Mesendoderm (in vitro differentiated cells): Measurements from ENCODE around the gene PTPRG.

Experiments
- DNase-seq: peaks from one replicate; pipeline ENCODE4 v3.0.0; 2013
- H2AK5ac ChIP-seq: 2 replicates; pipeline ENCODE4 v1.6.1; 2013; ENCODE audit warnings: low read length, inconsistent platforms
- H2BK120ac ChIP-seq: 2 replicates; pipeline ENCODE4 v1.6.1; 2013; ENCODE audit warnings: low read depth, mild to moderate bottlenecking, low read length, moderate library complexity, mixed read lengths
- H2BK15ac ChIP-seq: replicated peaks from 2 replicates; pipeline ENCODE4 v1.6.1; 2013; ENCODE audit warnings: low read depth, mild to moderate bottlenecking, moderate library complexity
- H2BK5ac ChIP-seq: 2 replicates; pipeline ENCODE4 v1.6.1; 2013; ENCODE audit warnings: low read length, inconsistent platforms
- H3K18ac ChIP-seq: 2 replicates; pipeline ENCODE4 v1.6.1; 2013; ENCODE audit warnings: mild to moderate bottlenecking, low read length, mixed read lengths
- H3K23ac ChIP-seq: one replicate; pipeline ENCODE4 v1.6.1; 2013; ENCODE audit warnings: low read length
- H3K27ac ChIP-seq: 2 replicates; pipeline ENCODE4 v1.5.1; 2013; ENCODE audit warnings: low read depth, mild to moderate bottlenecking, inconsistent platforms, low read length, moderate library complexity
- H3K27me3 ChIP-seq: 2 replicates; pipeline ENCODE4 v1.6.1; 2013; ENCODE audit warnings: low read length, control low read depth, mild to moderate bottlenecking, inconsistent platforms; ENCODE audit not compliant: insufficient read depth, poor library complexity
- H3K36me3 ChIP-seq: 2 replicates; pipeline ENCODE4 v1.6.1; 2013; ENCODE audit warnings: low read length, inconsistent platforms; ENCODE audit not compliant: control insufficient read depth, insufficient read depth
- H3K4ac ChIP-seq: one replicate; pipeline ENCODE4 v1.6.1; 2013; ENCODE audit warnings: low read depth, mild to moderate bottlenecking, low read length, moderate library complexity
- H3K4me1 ChIP-seq: 2 replicates; pipeline ENCODE4 v1.6.1; 2013; ENCODE audit warnings: low read depth, low read length, inconsistent platforms; ENCODE audit not compliant: control insufficient read depth
- H3K4me2 ChIP-seq: 2 replicates; pipeline ENCODE4 v1.6.1; 2013; ENCODE audit warnings: low read length
- H3K4me3 ChIP-seq: 2 replicates; pipeline ENCODE4 v1.5.1; 2013; ENCODE audit warnings: mild to moderate bottlenecking, low read length
- H3K56ac ChIP-seq: one replicate; pipeline ENCODE4 v1.6.1; 2013; ENCODE audit warnings: low read length
- H3K79me1 ChIP-seq: 2 replicates; pipeline ENCODE4 v1.6.1; 2013; ENCODE audit warnings: low read length, inconsistent platforms
- H3K79me2 ChIP-seq: 2 replicates; pipeline ENCODE4 v1.6.1; 2013; ENCODE audit warnings: mild to moderate bottlenecking, low read length; ENCODE audit not compliant: control insufficient read depth, insufficient read depth
- H3K9ac ChIP-seq: 2 replicates; pipeline ENCODE4 v1.6.1; 2013; ENCODE audit warnings: low read length, inconsistent platforms
- H4K5ac ChIP-seq: one replicate; pipeline ENCODE4 v1.6.1; 2013; ENCODE audit warnings: low read length
- H4K8ac ChIP-seq: one replicate; pipeline ENCODE4 v1.6.1; 2013; ENCODE audit warnings: low read depth, mild to moderate bottlenecking, control low read depth, low read length, moderate library complexity
- WGBS: extraction: QIAGEN DNeasy Blood & Tissue Kit; methylation state at CpG from one replicate; pipeline ENCODE4 v1.1.7; 2013; ENCODE audit warnings: low lambda C conversion rate, missing lambda C conversion rate; ENCODE audit not compliant: insufficient coverage; ENCODE audit errors: extremely low coverage; 5-methylcytosine and 5-hydroxymethylcytosine counted together

Gene PTPRG

DNA sequence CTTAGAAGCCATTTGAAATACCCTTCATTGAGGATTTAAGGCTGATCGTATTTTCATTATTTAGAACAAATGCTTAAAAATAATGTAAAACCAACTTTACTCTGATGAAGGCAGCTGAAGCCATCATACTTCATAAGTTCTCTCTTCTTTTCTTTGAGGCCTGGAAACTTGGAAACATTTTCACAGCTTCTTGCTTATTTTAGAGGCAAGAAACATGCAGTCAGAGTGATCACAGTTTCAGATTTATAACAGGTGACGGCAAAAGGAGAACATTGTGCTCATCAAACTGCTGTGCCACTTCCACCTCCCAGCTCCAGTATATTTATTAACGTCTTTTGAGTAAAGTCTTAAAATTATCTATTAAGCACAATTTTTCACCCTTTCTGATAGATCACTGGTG is 376.1 kb downstream of the PTPRG start:
- DNase-seq = no peak
- Histone ChIP-seq H3K4ac (no peak overlapping the region), H3K23ac (no peak overlapping the region), H3K9ac (no peak overlapping the region), H3K4me1 (peaks cover 2% of the 10 kb centered on the region), H4K8ac (no peak overlapping the region), H3K79me1 (peaks cover 30% of the 10 kb centered on the region), H3K27ac (no peak overlapping the region), H2BK5ac (no peak overlapping the region), H3K36me3 (no peaks in the 10 kb centered on the region), H2AK5ac (no peak overlapping the region), H3K4me2 (no peak overlapping the region), H3K4me3 (no peak overlapping the region), H3K79me2 (peaks cover 31% of the 10 kb centered on the region), H3K27me3 (no peaks in the 10 kb centered on the region), H2BK120ac (no peak overlapping the region), H4K5ac (no peak overlapping the region), H3K56ac (no peak overlapping the region), H2BK15ac (no peak overlapping the region), H3K18ac (no peak overlapping the region)
- no CpG with 5 or more reads among the region's 3 CpGs for WGBS

DNA sequence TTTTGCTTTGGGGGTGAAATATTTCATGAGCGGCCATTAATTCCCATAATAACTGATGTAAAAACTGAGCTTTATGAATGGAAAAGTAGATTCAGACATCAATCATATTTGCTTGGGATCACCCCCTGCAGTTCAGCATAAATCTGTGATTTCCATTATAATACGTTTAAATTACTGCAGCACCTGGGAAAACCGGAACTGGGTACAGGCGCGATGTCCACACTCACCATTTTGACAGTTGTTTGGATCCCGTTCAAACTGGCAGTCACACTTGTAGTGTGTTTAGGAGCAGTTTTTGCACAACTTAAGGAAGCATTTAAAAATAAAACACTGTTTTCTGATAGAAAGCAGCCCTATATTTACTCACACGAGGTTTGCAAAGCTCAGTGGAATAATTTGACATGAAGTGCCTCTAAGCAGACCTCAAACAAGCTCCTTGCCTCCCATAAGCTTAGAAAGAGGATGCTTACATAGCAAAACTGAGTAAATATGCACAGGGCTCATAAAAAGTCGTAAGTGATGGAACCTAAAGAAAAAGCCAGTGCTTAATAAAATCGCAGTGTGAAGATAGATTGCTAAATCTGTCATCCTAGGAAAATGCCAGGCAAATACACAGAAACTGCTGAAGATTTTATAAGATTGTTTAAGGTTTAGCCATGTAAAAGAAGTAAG is 377.6 kb downstream of the PTPRG start:
- Histone ChIP-seq H4K8ac (no peak overlapping the region), H3K27ac (no peak overlapping the region), H3K4ac (no peak overlapping the region), H3K4me3 (no peak overlapping the region), H3K4me1 (peaks cover 2% of the 10 kb centered on the region), H3K79me2 (peaks cover 25% of the 10 kb centered on the region), H3K4me2 (no peak overlapping the region), H2BK15ac (no peak overlapping the region), H3K9ac (no peak overlapping the region), H3K23ac (no peak overlapping the region), H3K56ac (no peak overlapping the region), H4K5ac (no peak overlapping the region), H2BK120ac (no peak overlapping the region), H3K36me3 (no peaks in the 10 kb centered on the region), H3K79me1 (peaks cover 23% of the 10 kb centered on the region), H2AK5ac (no peak overlapping the region), H3K27me3 (no peaks in the 10 kb centered on the region), H2BK5ac (no peak overlapping the region), H3K18ac (no peak overlapping the region)
- no CpG with 5 or more reads among the region's 9 CpGs for WGBS
- no peak for DNase-seq

DNA sequence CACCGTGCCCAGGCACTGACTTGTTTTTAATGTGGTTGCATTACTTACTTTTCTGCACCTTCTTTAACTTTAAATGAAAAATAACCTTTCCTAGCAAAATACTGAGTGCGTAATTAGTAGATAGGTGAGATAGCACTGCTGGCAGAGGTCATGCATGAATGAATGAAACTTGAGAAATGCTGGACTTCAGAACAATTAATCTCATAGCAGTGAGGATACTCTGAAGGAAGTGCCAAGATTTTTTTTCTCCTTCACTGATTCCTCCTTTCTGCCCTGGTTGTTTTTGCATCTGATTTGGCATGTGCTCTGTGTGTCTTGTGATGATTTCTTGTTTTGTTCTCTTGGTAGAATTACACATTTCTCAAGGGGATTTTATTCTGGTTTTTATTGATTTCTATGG is 378.9 kb downstream of the PTPRG start:
- H3K36me3 ChIP-seq = no peaks in the 10 kb centered on the region
- H3K23ac ChIP-seq = no peak overlapping the region
- H2BK120ac ChIP-seq = no peak overlapping the region
- no peak overlapping the region for H2AK5ac ChIP-seq
- no CpG with 5 or more reads among the region's 2 CpGs for WGBS
- no peak overlapping the region for H2BK15ac ChIP-seq
- no peak overlapping the region for H4K5ac ChIP-seq
- H4K8ac ChIP-seq = no peak overlapping the region
- H3K4me1 ChIP-seq = peaks cover 2% of the 10 kb centered on the region
- H3K9ac ChIP-seq = no peak overlapping the region
- DNase-seq = no peak
- H3K4ac ChIP-seq = no peak overlapping the region
- H3K56ac ChIP-seq = no peak overlapping the region
- no peak overlapping the region for H3K4me2 ChIP-seq
- no peaks in the 10 kb centered on the region for H3K27me3 ChIP-seq
- H3K4me3 ChIP-seq = no peak overlapping the region
- H3K18ac ChIP-seq = no peak overlapping the region
- no peak overlapping the region for H3K27ac ChIP-seq
- peaks cover 20% of the 10 kb centered on the region for H3K79me1 ChIP-seq
- H2BK5ac ChIP-seq = no peak overlapping the region
- peaks cover 22% of the 10 kb centered on the region for H3K79me2 ChIP-seq

DNA sequence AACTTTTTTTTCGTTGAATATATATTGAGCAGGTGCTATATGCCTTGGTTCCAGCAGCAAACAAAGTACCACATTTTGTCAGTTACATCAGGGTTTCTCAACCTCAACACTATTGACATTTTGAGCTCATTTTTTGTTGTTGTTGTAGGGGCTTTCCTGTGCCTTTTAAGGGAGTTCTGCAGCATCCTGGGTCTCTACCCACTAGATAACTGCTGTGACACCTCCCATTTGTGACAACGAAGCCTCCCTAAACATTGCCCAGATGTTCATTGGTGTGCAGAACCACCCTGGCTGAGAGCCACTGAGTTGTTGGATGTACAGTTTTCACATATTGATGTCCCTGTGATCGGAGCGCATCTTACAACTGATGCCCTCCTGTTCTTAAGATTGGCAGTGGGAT is 382.6 kb downstream of the PTPRG start:
- H3K36me3 ChIP-seq = no peaks in the 10 kb centered on the region
- no peak overlapping the region for H3K27ac ChIP-seq
- no peak overlapping the region for H3K4me2 ChIP-seq
- WGBS = no CpG with 5 or more reads among the region's 4 CpGs
- no peaks in the 10 kb centered on the region for H3K27me3 ChIP-seq
- H3K18ac ChIP-seq = no peak overlapping the region
- H3K4me1 ChIP-seq = no peaks in the 10 kb centered on the region
- H2BK120ac ChIP-seq = no peak overlapping the region
- no peak overlapping the region for H3K23ac ChIP-seq
- H3K79me1 ChIP-seq = peaks cover 16% of the 10 kb centered on the region
- DNase-seq = no peak
- no peak overlapping the region for H2AK5ac ChIP-seq
- no peak overlapping the region for H3K4me3 ChIP-seq
- H3K79me2 ChIP-seq = peaks cover 10% of the 10 kb centered on the region
- H3K56ac ChIP-seq = no peak overlapping the region
- no peak overlapping the region for H3K9ac ChIP-seq
- H3K4ac ChIP-seq = no peak overlapping the region
- H4K8ac ChIP-seq = no peak overlapping the region
- no peak overlapping the region for H2BK5ac ChIP-seq
- H2BK15ac ChIP-seq = no peak overlapping the region
- H4K5ac ChIP-seq = no peak overlapping the region

DNA sequence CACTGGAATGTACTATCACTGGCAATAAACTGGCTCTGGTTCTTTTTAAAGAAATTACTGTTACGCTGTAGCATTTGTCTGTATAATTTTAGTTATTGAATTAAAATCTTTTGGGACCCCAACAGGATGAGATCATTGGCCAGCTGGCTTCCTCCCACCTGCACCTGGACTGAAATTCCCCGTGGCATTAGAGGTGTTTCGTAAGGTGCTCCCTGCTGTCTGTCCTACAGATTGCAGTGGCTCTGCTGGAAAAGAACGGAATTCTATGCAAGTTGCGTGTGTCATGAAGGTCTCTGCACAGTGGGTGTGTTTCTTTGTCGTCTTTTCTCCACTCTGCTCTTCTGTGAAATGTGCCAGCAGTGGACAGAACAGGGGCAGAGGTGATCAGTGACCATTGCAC is 383.4 kb downstream of the PTPRG start:
- no CpG with 5 or more reads among the region's 6 CpGs for WGBS
- Histone ChIP-seq H3K4ac (no peak overlapping the region), H3K27ac (no peak overlapping the region), H3K4me1 (no peaks in the 10 kb centered on the region), H3K4me3 (no peak overlapping the region), H4K5ac (no peak overlapping the region), H3K4me2 (no peak overlapping the region), H3K18ac (no peak overlapping the region), H3K79me2 (peaks cover 10% of the 10 kb centered on the region), H4K8ac (no peak overlapping the region), H3K56ac (no peak overlapping the region), H2AK5ac (no peak overlapping the region), H3K79me1 (peaks cover 15% of the 10 kb centered on the region), H2BK5ac (no peak overlapping the region), H2BK15ac (no peak overlapping the region), H3K9ac (no peak overlapping the region), H3K27me3 (no peaks in the 10 kb centered on the region), H3K23ac (no peak overlapping the region), H3K36me3 (no peaks in the 10 kb centered on the region), H2BK120ac (no peak overlapping the region)
- DNase-seq = peak; percentile 55

DNA sequence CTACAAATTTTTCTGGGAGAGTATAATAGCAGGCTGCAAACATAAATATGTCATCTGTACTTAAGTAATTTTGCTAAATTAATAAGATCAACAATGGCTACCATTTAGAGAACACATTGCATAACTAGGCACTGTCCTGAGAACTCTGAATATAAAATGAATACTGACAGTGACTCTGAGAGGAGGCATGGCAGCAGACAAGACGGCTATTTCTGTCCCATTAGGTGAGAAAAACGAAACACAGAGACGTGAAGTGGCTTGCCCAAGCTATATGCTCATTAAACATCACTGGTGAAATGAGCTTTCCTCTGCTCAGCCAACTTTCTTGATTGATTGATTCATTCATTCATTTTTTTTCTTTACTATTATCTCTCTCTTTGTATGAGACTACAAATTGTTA is 384.3 kb downstream of the PTPRG start:
- no peak for DNase-seq
- Histone ChIP-seq H3K79me1 (peaks cover 12% of the 10 kb centered on the region), H4K8ac (no peak overlapping the region), H3K56ac (no peak overlapping the region), H3K23ac (no peak overlapping the region), H2AK5ac (no peak overlapping the region), H3K18ac (no peak overlapping the region), H3K4me2 (no peak overlapping the region), H3K27ac (no peak overlapping the region), H4K5ac (no peak overlapping the region), H3K4me1 (no peaks in the 10 kb centered on the region), H2BK5ac (no peak overlapping the region), H3K4ac (no peak overlapping the region), H3K79me2 (peaks cover 7% of the 10 kb centered on the region), H3K27me3 (no peaks in the 10 kb centered on the region), H3K36me3 (no peaks in the 10 kb centered on the region), H2BK15ac (no peak overlapping the region), H3K9ac (no peak overlapping the region), H3K4me3 (no peak overlapping the region), H2BK120ac (no peak overlapping the region)
- no CpG with 5 or more reads among the region's 3 CpGs for WGBS
